ENCODE results near the gene PPFIA1.
"Not testable (repeated sequence)": the region's sequence is repeated elsewhere in the genome, so short reads cannot be mapped to it uniquely, and the experiment has no call there.

PPFIA1 gene

DNA sequence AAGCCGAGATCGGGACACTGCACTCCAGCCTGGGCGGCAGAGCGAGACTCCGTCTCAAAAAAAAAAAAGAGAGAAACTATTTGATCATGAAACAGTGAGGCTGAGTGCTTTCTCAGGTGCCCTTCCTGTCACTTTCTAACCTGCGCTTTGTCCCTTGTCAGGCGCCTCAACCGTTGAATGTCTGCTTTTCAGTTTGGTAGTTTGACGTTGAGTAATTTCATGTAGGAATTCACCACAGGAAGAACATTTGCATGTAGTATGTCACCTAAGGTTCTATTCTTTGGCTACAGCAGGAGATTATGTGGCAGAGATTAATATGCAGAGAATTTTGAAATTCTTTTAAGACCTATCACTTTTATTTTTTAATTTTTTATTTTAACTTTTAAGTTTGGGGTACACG lies 57.2 kb downstream of the PPFIA1 start:
- Histone ChIP-seq H3K27ac (ENCODE audit: low read depth, low read length) (no peak overlapping the region), H3K79me2 (ENCODE audit: insufficient read depth, low read length) (no peaks in the 10 kb centered on the region), H3K4me3 (ENCODE audit: insufficient read depth, low read length, poor library complexity, severe bottlenecking) (no peak overlapping the region), H4K20me1 (ENCODE audit: low read depth, low read length) (no peaks in the 10 kb centered on the region), H3K9ac (ENCODE audit: low read length) (no peak overlapping the region), H3K36me3 (ENCODE audit: low read length) (peaks cover 17% of the 10 kb centered on the region; the same call in 1 of the 2 replicates), H3K9me3 (ENCODE audit: insufficient read depth, low read length) (no peaks in the 10 kb centered on the region), H3K4me2 (ENCODE audit: low read depth, low read length, poor library complexity, severe bottlenecking) (no peak overlapping the region), H3F3A (ENCODE audit: insufficient read depth) (no peaks in the 10 kb centered on the region), H2AFZ (ENCODE audit: low read depth, low read length, severe bottlenecking) (no peak overlapping the region), H3K27me3 (ENCODE audit: low read length) (no peaks in the 10 kb centered on the region), H3K9me2 (replicated peaks; ENCODE audit: insufficient read depth, low read length) (no peaks in the 10 kb centered on the region)
- TF ChIP-seq CTCF (IDR thresholded peaks at IDR 0.05; ENCODE audit: insufficient read depth, low read length, poor library complexity, severe bottlenecking) (no peak), EZH2phosphoT487 (conservative IDR thresholded peaks at IDR 0.05; ENCODE audit: low read length) (no peak)

- TF ChIP-seq CTCF (IDR thresholded peaks at IDR 0.05; ENCODE audit: insufficient read depth, low read length, poor library complexity, severe bottlenecking) (no peak), EZH2phosphoT487 (conservative IDR thresholded peaks at IDR 0.05; ENCODE audit: low read length) (no peak)
- no peaks in the 10 kb centered on the region for H4K20me1 ChIP-seq (ENCODE audit: low read depth, low read length)
- H3K4me2 ChIP-seq (ENCODE audit: low read depth, low read length, poor library complexity, severe bottlenecking), result no peak overlapping the region
- H3F3A ChIP-seq (ENCODE audit: insufficient read depth), result no peaks in the 10 kb centered on the region
- no peaks in the 10 kb centered on the region for H3K27me3 ChIP-seq (ENCODE audit: low read length)
- H3K36me3 ChIP-seq (ENCODE audit: low read length), result peaks cover 20% of the 10 kb centered on the region; the same call in 1 of the 2 replicates
- H3K79me2 ChIP-seq (ENCODE audit: insufficient read depth, low read length), result no peaks in the 10 kb centered on the region
- no peaks in the 10 kb centered on the region for H3K9me3 ChIP-seq (ENCODE audit: insufficient read depth, low read length)
- no peaks in the 10 kb centered on the region for H3K9me2 ChIP-seq (replicated peaks; ENCODE audit: insufficient read depth, low read length)
- H3K4me3 ChIP-seq (ENCODE audit: insufficient read depth, low read length, poor library complexity, severe bottlenecking), result no peak overlapping the region
- H3K9ac ChIP-seq (ENCODE audit: low read length), result no peak overlapping the region
- H2AFZ ChIP-seq (ENCODE audit: low read depth, low read length, severe bottlenecking), result no peak overlapping the region
- no peak overlapping the region for H3K27ac ChIP-seq (ENCODE audit: low read depth, low read length)
Measured at GRCh38 chr11:70328556-70328955, 58.1 kb downstream of the PPFIA1 start.

- H3K4me2 ChIP-seq (ENCODE audit: low read depth, low read length, poor library complexity, severe bottlenecking); H3K27me3 ChIP-seq (ENCODE audit: low read length); H2AFZ ChIP-seq (ENCODE audit: low read depth, low read length, severe bottlenecking); H3K9me2 ChIP-seq (replicated peaks; ENCODE audit: insufficient read depth, low read length); H3K9me3 ChIP-seq (ENCODE audit: insufficient read depth, low read length); H3F3A ChIP-seq (ENCODE audit: insufficient read depth); H3K27ac ChIP-seq (ENCODE audit: low read depth, low read length); H4K20me1 ChIP-seq (ENCODE audit: low read depth, low read length); H3K4me3 ChIP-seq (ENCODE audit: insufficient read depth, low read length, poor library complexity, severe bottlenecking); H3K9ac ChIP-seq (ENCODE audit: low read length); H3K79me2 ChIP-seq (ENCODE audit: insufficient read depth, low read length): not testable (repeated sequence)
- H3K36me3 ChIP-seq (ENCODE audit: low read length), result peaks cover 19% of the 10 kb centered on the region; the same call in 1 of the 2 replicates
Measured at GRCh38 chr11:70331320-70331843, 60.9 kb downstream of the PPFIA1 start.

DNA sequence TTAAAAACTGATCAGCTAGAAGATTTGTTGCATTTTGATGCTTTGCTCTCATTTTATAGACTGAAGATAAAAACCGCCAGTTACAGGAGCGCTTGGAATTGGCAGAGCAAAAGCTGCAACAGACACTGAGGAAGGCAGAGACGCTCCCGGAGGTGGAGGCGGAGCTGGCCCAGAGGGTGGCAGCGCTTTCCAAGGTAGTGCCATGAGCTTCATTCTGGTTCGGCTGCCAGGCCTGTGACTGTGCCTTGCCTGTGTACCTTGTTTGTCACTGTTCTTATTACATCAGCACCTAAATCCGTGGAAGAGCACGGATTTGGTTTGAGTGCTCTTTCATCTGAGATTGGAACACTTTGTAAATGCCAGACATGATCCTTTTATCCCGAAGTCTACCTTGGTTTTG lies 61.4 kb downstream of the PPFIA1 start:
- TF ChIP-seq EZH2phosphoT487 (conservative IDR thresholded peaks at IDR 0.05; ENCODE audit: low read length), result no peak
- no peak for TF ChIP-seq CTCF (IDR thresholded peaks at IDR 0.05; ENCODE audit: insufficient read depth, low read length, poor library complexity, severe bottlenecking)
- Histone ChIP-seq H3F3A (ENCODE audit: insufficient read depth) (no peaks in the 10 kb centered on the region), H3K79me2 (ENCODE audit: insufficient read depth, low read length) (no peaks in the 10 kb centered on the region), H3K9ac (ENCODE audit: low read length) (no peak overlapping the region), H4K20me1 (ENCODE audit: low read depth, low read length) (no peaks in the 10 kb centered on the region), H3K36me3 (ENCODE audit: low read length) (peaks cover 22% of the 10 kb centered on the region; the same call in 1 of the 2 replicates), H3K27me3 (ENCODE audit: low read length) (no peaks in the 10 kb centered on the region), H3K9me3 (ENCODE audit: insufficient read depth, low read length) (no peaks in the 10 kb centered on the region), H3K4me2 (ENCODE audit: low read depth, low read length, poor library complexity, severe bottlenecking) (no peak overlapping the region), H3K27ac (ENCODE audit: low read depth, low read length) (no peak overlapping the region), H2AFZ (ENCODE audit: low read depth, low read length, severe bottlenecking) (no peak overlapping the region), H3K9me2 (replicated peaks; ENCODE audit: insufficient read depth, low read length) (no peaks in the 10 kb centered on the region), H3K4me3 (ENCODE audit: insufficient read depth, low read length, poor library complexity, severe bottlenecking) (no peak overlapping the region)
